VCaP (cell line): ENCODE measurements around the gene ITGB5.

Source experiments
- H3K27ac ChIP-seq: fragments of 450-650 bp; 2 replicates; pipeline ENCODE4 v1.5.1; 2017
- TF ChIP-seq, protein P1 (sequence below): fragments of 450-650 bp; conservative IDR thresholded peaks from 2 replicates; pipeline ENCODE4 v1.5.1; 2017; ENCODE audit warnings: mild to moderate bottlenecking, moderate library complexity

Gene ITGB5

DNA sequence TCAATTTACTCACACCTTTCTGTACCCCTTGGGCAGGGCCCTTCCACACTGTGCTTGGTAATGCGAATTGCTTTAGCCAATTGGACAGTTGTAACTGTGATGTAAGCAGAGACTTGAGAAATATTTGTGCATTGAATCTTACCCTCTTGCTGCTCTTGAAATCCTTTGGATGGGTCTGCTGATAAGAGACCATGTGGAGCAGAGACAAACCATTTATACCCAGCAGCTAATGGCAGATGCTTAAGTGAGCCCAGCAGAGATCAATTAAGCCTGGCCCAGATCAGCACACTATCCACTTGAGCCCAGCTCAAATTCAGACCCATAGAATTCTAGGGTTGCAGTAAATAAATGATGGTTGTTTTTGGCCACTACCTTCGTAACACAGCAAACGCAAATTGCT is 28.1 kb upstream of the ITGB5 start:
- TF ChIP-seq, protein P1, sequence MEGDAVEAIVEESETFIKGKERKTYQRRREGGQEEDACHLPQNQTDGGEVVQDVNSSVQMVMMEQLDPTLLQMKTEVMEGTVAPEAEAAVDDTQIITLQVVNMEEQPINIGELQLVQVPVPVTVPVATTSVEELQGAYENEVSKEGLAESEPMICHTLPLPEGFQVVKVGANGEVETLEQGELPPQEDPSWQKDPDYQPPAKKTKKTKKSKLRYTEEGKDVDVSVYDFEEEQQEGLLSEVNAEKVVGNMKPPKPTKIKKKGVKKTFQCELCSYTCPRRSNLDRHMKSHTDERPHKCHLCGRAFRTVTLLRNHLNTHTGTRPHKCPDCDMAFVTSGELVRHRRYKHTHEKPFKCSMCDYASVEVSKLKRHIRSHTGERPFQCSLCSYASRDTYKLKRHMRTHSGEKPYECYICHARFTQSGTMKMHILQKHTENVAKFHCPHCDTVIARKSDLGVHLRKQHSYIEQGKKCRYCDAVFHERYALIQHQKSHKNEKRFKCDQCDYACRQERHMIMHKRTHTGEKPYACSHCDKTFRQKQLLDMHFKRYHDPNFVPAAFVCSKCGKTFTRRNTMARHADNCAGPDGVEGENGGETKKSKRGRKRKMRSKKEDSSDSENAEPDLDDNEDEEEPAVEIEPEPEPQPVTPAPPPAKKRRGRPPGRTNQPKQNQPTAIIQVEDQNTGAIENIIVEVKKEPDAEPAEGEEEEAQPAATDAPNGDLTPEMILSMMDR: no peak
- H3K27ac ChIP-seq: no peak overlapping the region

DNA sequence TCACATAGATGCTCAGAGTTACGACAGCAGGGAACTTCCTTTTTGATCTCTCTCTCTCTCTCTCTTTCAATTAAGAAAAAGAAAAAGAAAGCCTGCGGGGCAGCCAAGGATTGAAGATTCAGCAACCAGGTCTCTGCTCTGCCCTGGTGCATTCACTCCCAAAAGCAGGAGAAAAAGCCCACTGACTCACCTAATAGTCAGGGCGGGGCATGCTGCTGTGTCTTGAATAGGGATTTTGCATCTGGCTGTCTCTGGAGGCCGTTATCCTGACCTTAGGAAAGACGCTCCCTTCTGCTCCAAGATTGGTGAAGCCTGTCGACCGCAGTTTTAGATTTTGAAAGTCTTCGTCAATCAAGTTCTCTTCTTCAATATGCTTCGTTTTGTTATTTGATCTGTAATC is 20.8 kb upstream of the ITGB5 start:
- H3K27ac ChIP-seq: no peak overlapping the region
- TF ChIP-seq, protein P1: no peak

DNA sequence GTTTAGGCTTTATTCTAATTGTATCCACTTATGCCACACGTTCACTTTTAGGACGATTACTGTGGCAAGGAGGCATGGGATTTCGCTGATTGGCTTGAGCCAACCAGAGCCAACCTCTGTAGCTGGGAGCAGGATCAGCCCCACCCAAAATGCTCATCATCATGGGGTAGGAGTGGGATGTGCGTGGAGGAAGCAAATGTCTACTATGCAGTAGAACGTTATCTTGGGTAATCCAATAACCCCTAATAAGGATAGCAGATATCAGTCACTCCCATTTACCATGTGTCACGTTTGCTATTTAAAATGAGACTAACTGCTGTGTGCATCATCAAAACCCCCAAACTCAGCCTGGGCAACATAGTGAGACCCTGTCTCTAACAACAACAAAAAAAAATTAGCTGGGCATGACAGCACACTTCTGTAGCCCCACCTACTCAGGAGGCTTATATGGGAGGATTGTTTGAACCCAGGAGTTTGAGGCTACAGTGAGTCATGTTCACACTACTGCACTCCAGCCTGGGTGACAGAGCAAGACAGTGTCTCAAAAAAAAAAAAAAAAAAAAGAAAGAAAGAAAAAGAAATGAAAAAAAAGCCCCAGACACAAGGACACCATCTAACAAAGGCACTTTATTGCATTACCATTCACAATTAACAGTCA is 17.8 kb upstream of the ITGB5 start:
- TF ChIP-seq, protein P1: no peak
- H3K27ac ChIP-seq: no peak overlapping the region

DNA sequence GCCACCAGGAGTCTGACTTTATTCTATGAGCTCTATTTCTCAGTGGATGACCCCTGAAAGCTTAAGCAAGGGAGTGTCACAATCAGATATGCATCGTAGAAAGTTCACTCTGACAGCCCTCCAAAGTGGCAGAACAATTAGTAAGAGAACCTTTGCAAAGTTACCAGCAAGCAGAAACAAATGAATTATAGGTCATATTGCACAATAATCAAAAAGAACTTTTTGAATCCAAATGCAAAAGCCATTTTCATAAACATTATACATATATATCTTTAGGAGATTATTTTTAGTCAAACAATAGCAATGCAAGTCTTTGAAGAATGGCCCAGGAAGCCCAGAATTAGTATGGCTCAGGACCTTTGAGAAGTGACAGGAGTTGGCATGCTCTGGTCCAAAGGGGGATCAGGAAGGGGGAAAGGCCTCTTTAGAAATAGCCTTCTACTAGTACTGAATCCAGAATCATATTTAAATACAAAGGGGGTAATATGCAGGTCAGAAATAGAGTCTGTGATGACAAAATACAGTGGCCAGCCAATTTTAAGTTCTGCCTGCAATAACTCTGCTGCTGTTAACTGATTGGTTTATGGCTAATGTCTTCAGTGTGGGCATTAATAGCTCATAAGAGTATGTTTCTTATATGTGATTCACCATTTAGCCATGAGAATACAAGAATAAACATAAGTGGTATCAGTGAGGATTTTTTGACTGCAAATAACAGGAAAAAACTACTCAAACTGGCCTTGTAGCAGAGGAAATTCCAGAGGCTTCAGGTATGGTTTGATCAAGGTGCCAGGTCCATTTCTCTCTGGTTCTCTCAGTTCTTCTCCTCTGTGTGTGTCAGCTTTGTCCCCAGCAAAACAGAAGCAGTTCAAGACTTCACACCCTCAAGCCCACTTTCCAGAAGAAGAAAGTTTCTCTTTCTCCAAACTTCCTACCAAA is 17.0 kb upstream of the ITGB5 start:
- TF ChIP-seq, protein P1: no peak
- H3K27ac ChIP-seq: no peak overlapping the region

DNA sequence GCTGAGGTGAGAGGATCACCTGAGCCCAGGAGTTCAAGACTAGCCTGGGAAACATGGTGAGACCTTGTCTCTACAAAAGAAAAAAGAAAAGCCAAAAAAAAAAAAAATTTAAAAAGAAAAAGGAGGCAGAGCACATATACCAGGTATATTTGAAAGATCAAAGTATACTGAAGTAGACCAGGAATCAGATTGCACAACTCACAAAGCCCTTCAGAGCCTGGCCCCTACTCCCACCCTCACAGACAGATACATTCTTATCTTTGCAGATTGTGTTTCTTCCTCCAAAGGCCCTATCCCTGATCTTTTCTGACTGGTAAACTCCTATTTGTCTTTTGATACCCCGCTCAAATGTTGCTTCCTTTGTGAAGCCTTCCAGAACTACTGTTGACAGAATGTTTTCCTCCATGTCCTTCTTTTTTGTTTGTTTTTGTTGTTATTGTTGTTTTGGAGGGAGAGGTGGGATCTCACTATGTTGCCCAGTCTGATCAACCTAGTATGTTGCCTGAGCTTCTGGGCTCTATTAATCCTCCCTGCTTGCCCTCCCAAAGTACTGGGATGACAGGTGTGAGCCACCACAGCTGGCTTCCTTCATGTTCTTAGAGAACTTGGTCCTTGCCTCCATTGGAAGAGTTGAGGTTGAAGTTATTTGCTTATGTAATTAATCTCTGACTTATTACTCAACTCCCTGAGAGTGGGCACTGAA is 9.8 kb upstream of the ITGB5 start:
- TF ChIP-seq, protein P1: no peak

DNA sequence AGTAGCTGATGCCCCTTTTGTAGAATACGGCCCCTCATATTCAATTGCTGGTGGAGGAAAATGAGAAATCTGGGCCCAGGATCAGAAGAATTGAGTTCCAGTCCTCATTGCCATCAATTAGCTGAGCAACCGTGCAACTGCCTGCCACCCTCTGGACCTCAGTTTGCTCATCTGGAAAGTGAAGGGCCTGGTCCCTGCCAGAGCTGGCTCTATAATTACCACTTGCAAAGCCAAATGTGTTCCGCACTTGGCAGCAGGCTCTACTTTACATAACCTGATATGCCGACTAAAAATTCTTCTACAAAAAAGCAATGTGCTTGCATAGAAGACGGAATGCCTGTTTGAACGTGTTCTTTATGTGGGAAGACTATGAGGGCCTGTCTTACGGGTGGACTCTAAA is 8.6 kb upstream of the ITGB5 start:
- TF ChIP-seq, protein P1: no peak
- H3K27ac ChIP-seq: no peak overlapping the region

More for the DNA sequence above, 9.8 kb upstream of the ITGB5 start:
- no peak overlapping the region for H3K27ac ChIP-seq

DNA sequence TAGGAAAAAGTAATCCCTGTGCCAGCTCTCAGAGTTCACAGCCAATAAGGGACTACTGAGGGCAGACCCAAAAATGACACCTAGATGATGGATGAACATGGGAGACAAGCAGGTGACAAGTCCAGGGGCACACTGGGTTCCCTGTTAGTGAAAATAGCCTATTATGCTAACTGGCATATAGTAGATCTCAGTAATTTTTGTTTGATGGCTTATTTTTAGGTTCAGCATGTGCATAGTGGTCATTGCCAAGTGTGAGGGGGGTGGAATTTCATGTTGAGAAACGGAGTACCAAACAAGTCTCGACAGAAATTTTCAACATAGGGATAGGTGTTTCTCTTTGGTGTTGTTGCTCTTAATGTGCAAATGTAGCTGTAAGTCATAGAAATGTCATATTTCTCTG is 6.4 kb upstream of the ITGB5 start:
- TF ChIP-seq, protein P1: no peak
- no peak overlapping the region for H3K27ac ChIP-seq
